Measurements from ENCODE around the gene GAREM2.

GAREM2 gene

GRCh38 chr2:26170795-26171194 is 2.1 kb upstream of the GAREM2 start:
- DNase-seq = no peak

- DNase-seq = no peak
Observed at GRCh38 chr2:26172189-26172870, 558 bp upstream of the GAREM2 start.

GRCh38 chr2:26173776-26174482 is 1.0 kb downstream of the GAREM2 start:
- no peak for DNase-seq

DNA sequence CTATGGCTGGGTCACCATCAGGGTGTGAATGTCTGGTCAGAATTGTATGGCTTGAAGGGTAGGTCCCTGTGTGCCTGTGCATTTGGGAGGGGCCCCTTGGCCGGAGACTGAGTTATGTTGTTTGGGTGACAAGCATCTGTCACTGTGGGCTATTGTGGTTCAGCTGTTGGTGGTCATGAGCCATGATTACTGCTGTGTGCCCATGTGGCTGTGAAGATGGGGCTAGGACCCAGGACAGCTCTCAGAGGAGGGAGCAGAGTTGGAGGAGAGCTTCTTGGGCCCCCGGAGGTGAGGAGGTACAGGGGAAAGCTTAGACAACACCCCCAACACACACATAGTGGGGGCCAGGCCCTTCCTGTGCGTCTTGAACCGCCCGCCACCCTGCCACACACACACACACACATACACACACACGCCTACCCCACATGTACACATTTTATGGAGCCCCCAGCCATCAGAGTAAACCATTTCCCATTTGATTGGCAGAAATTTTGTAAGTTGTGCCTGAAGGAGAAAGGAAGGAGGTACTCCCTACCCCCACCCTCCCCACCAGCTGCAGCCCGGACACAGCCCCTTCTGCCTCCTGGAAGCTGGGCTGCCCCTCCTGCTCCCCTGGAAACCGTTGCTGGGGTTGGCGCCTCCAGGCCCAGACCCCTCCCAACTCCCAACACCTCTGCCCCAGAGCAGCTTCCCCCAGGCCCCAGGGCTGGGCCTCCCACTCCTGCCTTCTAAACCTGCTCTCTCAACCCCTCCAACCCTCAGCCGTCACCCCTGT is 2.0 kb downstream of the GAREM2 start:
- no peak for DNase-seq

GRCh38 chr2:26175466-26176278 is 2.8 kb downstream of the GAREM2 start:
- DNase-seq = no peak

- no peak for DNase-seq
Observed at GRCh38 chr2:26176279-26176615, 3.4 kb downstream of the GAREM2 start.

- no peak for DNase-seq
Observed at GRCh38 chr2:26177122-26177521, 4.2 kb downstream of the GAREM2 start.

GRCh38 chr2:26178246-26178645 is 5.4 kb downstream of the GAREM2 start:
- DNase-seq = no peak

DNA sequence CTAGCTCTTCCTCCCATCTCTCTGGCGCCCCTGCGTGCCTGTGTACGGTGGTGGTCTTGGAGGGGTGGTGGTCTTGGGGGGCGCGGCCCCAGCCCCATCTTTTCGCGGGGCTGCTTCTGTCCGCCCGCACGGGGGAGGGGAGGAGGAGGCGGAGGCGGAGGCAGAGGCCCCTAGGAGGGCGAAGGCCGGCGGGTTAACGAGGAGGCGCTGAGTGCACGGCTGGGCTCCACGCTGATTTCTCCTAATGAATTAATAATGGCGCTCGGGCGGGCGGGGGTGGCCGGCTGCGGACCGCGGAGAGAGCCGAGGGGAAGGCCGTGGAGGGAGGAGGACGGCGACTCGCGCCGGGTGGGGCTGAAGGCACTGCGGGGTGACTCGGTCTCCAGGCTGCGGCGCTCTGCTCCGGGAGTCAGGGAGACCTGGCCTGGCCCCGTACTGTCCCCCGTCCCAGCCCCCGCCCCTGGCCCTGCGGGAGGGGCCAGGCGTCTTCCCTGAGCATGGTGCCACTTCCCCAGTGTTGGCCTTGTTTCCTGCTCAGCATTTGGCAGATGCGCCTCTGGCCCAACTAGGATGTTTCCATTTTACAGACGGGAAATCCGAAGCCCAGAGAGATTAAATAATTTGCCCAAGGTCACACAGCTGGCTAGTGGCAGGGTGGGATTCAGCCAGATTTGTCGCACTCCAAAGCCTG is 6.0 kb downstream of the GAREM2 start:
- no peak for DNase-seq

- peak; percentile 20 for DNase-seq
Observed at GRCh38 chr2:26179446-26179913, 6.6 kb downstream of the GAREM2 start.

DNA sequence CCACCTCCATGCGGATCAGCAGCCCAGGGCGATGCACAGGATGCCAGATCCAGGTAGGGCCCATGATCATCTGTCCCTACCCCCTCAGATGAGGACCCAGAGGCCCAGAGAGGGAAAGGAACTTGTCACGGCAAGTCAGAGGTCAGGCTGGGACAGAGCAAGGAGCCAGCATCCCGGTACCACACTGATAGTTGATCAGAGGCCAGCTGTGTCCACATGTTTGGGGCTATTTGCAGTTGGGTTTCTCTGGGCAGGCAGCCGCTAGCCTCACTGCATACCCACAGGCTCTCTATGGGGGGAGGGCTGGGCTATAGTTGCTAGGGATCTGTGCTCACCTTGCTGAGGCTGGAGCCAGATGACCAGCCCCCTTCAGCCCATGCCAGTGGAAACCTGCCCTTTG is 9.6 kb downstream of the GAREM2 start:
- no peak for DNase-seq

DNA sequence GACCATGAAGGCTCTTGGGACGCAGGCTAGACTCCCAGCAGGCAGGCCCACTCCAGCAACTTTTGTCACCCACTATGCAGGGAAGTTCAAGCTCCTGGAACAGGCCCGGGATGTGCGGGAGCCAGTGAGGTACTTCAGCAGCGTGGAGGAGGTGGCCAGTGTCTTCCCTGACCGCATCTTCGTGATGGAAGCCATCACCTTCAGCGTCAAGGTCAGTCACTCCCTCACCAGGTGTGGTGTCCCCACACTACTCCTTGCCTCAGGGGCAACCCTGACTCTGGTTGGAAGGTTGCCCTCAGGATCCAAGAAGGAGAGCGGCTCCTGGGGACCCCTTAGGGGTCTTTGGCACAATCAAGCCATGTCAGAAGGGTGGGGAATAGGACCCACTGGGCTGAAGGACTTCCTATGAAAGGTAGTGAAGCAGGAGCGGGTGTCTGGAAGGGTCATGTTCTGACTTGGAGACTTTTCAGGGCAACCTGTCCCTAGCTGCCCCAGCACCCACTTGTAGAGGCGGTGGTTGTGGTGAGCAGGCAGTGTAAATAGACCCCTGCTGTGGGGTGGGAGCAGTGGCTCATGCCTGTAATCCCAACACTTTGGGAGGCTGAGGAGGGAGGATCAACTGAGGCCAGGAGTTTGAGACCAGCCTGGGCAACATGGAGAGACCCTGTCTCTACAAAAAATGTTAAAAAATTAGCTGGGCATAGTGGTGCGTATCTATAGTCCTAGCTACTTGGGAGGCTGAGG is 10.2 kb downstream of the GAREM2 start:
- DNase-seq = no peak

GRCh38 chr2:26184121-26184520 is 11.2 kb downstream of the GAREM2 start:
- no peak for DNase-seq

- peak; percentile 68 for DNase-seq
Observed at GRCh38 chr2:26184555-26185303, 11.8 kb downstream of the GAREM2 start.

DNA sequence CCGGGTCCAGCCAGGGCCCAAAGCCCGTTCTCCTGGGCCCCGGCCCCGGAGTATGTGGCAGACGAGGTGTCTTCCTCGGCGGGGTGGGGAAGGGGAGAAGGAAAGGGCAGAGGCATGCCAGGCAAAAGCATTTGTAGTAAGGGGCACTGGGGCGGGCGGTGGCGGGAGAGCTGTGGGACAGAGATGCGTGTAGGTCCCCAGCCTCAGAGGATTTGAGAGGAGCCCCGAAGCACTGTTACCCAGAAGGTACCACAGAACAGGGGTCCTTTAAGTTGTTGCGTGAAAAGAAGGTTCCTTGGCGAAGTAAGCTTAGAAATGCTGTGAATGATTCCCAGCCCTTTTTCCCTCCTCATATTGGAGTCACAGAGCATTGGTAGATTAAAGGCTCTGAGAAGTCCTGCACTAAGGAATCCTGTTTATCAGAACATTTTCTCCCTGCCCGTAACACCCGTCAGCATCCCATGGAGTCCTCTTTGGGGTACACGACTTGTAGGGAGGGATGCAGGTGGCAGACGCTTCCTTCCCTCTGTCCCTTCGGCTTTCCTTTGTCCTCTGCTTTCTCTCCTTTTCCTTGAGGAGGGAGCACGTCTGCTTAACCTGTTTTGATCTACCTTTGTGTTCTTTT is 12.5 kb downstream of the GAREM2 start:
- DNase-seq = no peak

GRCh38 chr2:26185954-26186770 is 13.3 kb downstream of the GAREM2 start:
- DNase-seq = no peak

DNA sequence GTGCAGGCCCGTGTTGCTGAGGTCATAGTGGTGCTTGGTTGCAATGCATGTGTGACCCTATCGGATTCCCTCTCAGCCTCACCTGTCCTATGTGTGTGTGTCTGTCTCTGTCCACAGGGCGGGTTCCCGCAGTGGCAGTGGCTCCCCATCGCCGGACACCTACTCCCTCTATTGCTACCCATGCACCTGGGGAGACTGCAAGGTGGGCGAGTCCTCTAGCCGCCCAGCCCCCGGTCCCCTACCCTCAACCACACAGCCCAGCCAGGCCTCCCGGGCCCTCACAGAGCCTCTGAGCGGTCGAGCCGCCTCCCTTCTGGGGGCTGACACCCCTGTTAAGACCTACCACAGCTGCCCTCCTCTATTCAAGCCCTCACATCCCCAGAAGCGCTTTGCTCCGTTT is 14.2 kb downstream of the GAREM2 start:
- DNase-seq = no peak

DNA sequence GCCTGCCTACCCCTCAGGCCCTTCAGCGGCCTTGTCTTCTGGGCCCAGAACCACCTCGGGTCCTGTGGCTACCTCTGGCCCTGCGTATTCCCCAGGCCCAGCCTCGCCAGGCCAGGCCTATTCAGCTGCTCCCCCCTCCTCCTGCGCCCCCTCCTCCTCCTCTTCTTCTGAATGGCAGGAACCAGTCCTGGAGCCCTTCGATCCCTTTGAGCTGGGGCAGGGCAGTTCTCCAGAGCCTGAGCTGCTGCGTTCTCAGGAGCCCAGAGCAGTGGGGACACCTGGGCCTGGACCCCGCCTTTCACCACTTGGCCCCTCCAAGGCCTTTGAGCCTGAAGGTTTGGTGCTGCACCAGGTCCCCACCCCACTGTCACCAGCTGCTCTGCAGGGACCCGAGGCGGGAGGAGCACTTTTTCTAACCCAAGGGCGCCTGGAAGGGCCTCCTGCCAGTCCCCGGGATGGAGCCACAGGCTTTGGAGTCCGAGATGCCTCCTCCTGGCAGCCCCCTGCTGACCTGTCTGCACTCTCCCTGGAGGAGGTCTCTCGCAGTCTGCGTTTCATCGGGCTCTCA is 14.7 kb downstream of the GAREM2 start:
- DNase-seq = no peak

GRCh38 chr2:26189123-26189522 is 16.2 kb downstream of the GAREM2 start:
- DNase-seq = no peak
